HL-60 (cell line): ENCODE measurements around the gene TP73.

ENCODE experiments used
- POLR2AphosphoS5 ChIP-seq: IDR thresholded peaks from 2 replicates; pipeline ENCODE4 v1.6.1; 2012; ENCODE audit warnings: low read depth
- TF ChIP-seq, protein P1 (sequence below): IDR thresholded peaks from one replicate; pipeline ENCODE4 v1.5.1; 2011; ENCODE audit warnings: low read length, control low read depth, inconsistent platforms; ENCODE audit not compliant: insufficient read depth

- TF ChIP-seq, protein P1, sequence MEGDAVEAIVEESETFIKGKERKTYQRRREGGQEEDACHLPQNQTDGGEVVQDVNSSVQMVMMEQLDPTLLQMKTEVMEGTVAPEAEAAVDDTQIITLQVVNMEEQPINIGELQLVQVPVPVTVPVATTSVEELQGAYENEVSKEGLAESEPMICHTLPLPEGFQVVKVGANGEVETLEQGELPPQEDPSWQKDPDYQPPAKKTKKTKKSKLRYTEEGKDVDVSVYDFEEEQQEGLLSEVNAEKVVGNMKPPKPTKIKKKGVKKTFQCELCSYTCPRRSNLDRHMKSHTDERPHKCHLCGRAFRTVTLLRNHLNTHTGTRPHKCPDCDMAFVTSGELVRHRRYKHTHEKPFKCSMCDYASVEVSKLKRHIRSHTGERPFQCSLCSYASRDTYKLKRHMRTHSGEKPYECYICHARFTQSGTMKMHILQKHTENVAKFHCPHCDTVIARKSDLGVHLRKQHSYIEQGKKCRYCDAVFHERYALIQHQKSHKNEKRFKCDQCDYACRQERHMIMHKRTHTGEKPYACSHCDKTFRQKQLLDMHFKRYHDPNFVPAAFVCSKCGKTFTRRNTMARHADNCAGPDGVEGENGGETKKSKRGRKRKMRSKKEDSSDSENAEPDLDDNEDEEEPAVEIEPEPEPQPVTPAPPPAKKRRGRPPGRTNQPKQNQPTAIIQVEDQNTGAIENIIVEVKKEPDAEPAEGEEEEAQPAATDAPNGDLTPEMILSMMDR: no peak
- TF ChIP-seq POLR2AphosphoS5: no peak
Measured at GRCh38 chr1:3651930-3652547, at the start of gene TP73.
